Measurements from ENCODE around the gene IMPDH2.

The IMPDH2 gene

GRCh38 chr3:49028298-49028672 is 913 bp downstream of the IMPDH2 start:
- TF ChIP-seq RARB (CRISPR knock-in tag; IDR thresholded peaks at IDR 0.05): no peak
- no peak for TF ChIP-seq ARNTL (CRISPR knock-in tag; IDR thresholded peaks at IDR 0.05; ENCODE audit: borderline replicate concordance, low read depth)
- no peak for TF ChIP-seq GLIS3 (CRISPR knock-in tag; IDR thresholded peaks at IDR 0.05)
- no peak for TF ChIP-seq ISL1 (CRISPR knock-in tag; IDR thresholded peaks at IDR 0.05)
- TF ChIP-seq ZFP30 (CRISPR knock-in tag; IDR thresholded peaks at IDR 0.05): no peak
- no peak for TF ChIP-seq PPARA (CRISPR knock-in tag; IDR thresholded peaks at IDR 0.05; ENCODE audit: borderline replicate concordance)
- no peak for TF ChIP-seq SNAI2 (CRISPR knock-in tag; IDR thresholded peaks at IDR 0.05)
- TF ChIP-seq TCF4 (CRISPR knock-in tag; IDR thresholded peaks at IDR 0.05; ENCODE audit: borderline replicate concordance): no peak
- TF ChIP-seq CREB5 (CRISPR knock-in tag; IDR thresholded peaks at IDR 0.05; ENCODE audit: low read depth): no peak
- no peak for TF ChIP-seq ESRRG (CRISPR knock-in tag; IDR thresholded peaks at IDR 0.05)
- no peak for TF ChIP-seq ZC3H10 (CRISPR knock-in tag; IDR thresholded peaks at IDR 0.05)
- no peak for TF ChIP-seq ZNF565 (CRISPR knock-in tag; conservative IDR thresholded peaks at IDR 0.05; ENCODE audit: low read depth)
- TF ChIP-seq POU6F1 (CRISPR knock-in tag; IDR thresholded peaks at IDR 0.05; ENCODE audit: borderline replicate concordance, low read depth): no peak
- TF ChIP-seq PATZ1 (CRISPR knock-in tag; IDR thresholded peaks at IDR 0.05; ENCODE audit: borderline replicate concordance): no peak
- no peak for TF ChIP-seq TOX (CRISPR knock-in tag; IDR thresholded peaks at IDR 0.05; ENCODE audit: borderline replicate concordance)
- TF ChIP-seq TSHZ2 (CRISPR knock-in tag; IDR thresholded peaks at IDR 0.05): no peak
- ATAC-seq: 0 out of 3 replicates have a peak, but pooled peaks have one; percentile 0

GRCh38 chr3:49027634-49028033 is 1.6 kb downstream of the IMPDH2 start:
- no peak for ATAC-seq
- TF ChIP-seq ZFP3 (CRISPR knock-in tag; IDR thresholded peaks at IDR 0.05) (no peak), CSRNP3 (CRISPR knock-in tag; IDR thresholded peaks at IDR 0.05) (no peak), BACH2 (CRISPR knock-in tag; IDR thresholded peaks at IDR 0.05; ENCODE audit: borderline replicate concordance) (no peak)

- no peak for ATAC-seq
- TF ChIP-seq ZFP30 (CRISPR knock-in tag; IDR thresholded peaks at IDR 0.05) (no peak), PPARA (CRISPR knock-in tag; IDR thresholded peaks at IDR 0.05; ENCODE audit: borderline replicate concordance) (no peak), SNAI2 (CRISPR knock-in tag; IDR thresholded peaks at IDR 0.05) (no peak), TCF4 (CRISPR knock-in tag; IDR thresholded peaks at IDR 0.05; ENCODE audit: borderline replicate concordance) (no peak), ZNF70 (CRISPR knock-in tag; IDR thresholded peaks at IDR 0.05) (no peak), TSHZ2 (CRISPR knock-in tag; IDR thresholded peaks at IDR 0.05) (no peak), CSDC2 (CRISPR knock-in tag; IDR thresholded peaks at IDR 0.05) (no peak), GLIS3 (CRISPR knock-in tag; IDR thresholded peaks at IDR 0.05) (no peak), ZC3H10 (CRISPR knock-in tag; IDR thresholded peaks at IDR 0.05) (no peak), ZNF8 (CRISPR knock-in tag; IDR thresholded peaks at IDR 0.05) (no peak), CSRNP3 (CRISPR knock-in tag; IDR thresholded peaks at IDR 0.05) (no peak), BACH2 (CRISPR knock-in tag; IDR thresholded peaks at IDR 0.05; ENCODE audit: borderline replicate concordance) (no peak), ZNF565 (CRISPR knock-in tag; conservative IDR thresholded peaks at IDR 0.05; ENCODE audit: low read depth) (no peak), OSR1 (CRISPR knock-in tag; IDR thresholded peaks at IDR 0.05) (no peak), RARB (CRISPR knock-in tag; IDR thresholded peaks at IDR 0.05) (no peak)
Observed at GRCh38 chr3:49026536-49026935, 2.7 kb downstream of the IMPDH2 start.
